KMS-11 (cell line): Measurements from ENCODE around the gene CD40LG.

ENCODE experiments used
- H2AFZ ChIP-seq: fragments of 200-600 bp; sonication (generic); 2 replicates; pipeline ENCODE4 v1.6.1; 2016; ENCODE audit warnings: antibody characterized with exemption, mixed run types, low read depth
- H3K27ac ChIP-seq: fragments of 200-600 bp; sonication (generic); 2 replicates; pipeline ENCODE4 v1.6.1; 2016; ENCODE audit warnings: mild to moderate bottlenecking, mixed run types
- H3K27me3 ChIP-seq: fragments of 200-600 bp; sonication (generic); 2 replicates; pipeline ENCODE4 v1.6.1; 2017; ENCODE audit warnings: mild to moderate bottlenecking, low read depth, mixed run types, moderate library complexity; ENCODE audit not compliant: insufficient read depth
- H3K36me3 ChIP-seq: fragments of 200-600 bp; sonication (generic); 2 replicates; pipeline ENCODE4 v1.6.1; 2017; ENCODE audit warnings: mild to moderate bottlenecking, mixed run types; ENCODE audit not compliant: insufficient read depth
- H3K4me1 ChIP-seq: fragments of 200-600 bp; sonication (generic); 2 replicates; pipeline ENCODE4 v1.6.1; 2016; ENCODE audit warnings: mild to moderate bottlenecking, low read depth, mixed run types; ENCODE audit not compliant: poor library complexity, severe bottlenecking
- H3K4me2 ChIP-seq: fragments of 200-600 bp; sonication (generic); 2 replicates; pipeline ENCODE4 v1.7.0; 2016; ENCODE audit warnings: mild to moderate bottlenecking, mixed run types
- H3K4me3 ChIP-seq: fragments of 200-600 bp; sonication (generic); IDR thresholded peaks from 2 replicates; pipeline ENCODE4 v1.6.1; 2017; ENCODE audit warnings: low read depth, low read length, mixed read lengths; ENCODE audit not compliant: insufficient read depth
- H3K79me2 ChIP-seq: fragments of 200-600 bp; sonication (generic); 2 replicates; pipeline ENCODE4 v1.6.1; 2016; ENCODE audit warnings: low read depth, mixed run types; ENCODE audit not compliant: insufficient read depth
- H3K9ac ChIP-seq: fragments of 200-600 bp; sonication (generic); 2 replicates; pipeline ENCODE4 v1.6.1; 2016; ENCODE audit warnings: mild to moderate bottlenecking, mixed run types
- H4K20me1 ChIP-seq: fragments of 200-600 bp; sonication (generic); 2 replicates; pipeline ENCODE4 v1.6.1; 2016; ENCODE audit warnings: mild to moderate bottlenecking, mixed run types; ENCODE audit not compliant: insufficient read depth
- TF ChIP-seq, protein P1 (sequence below): fragments of 200-600 bp; sonication (generic); conservative IDR thresholded peaks from 2 replicates; pipeline ENCODE4 v1.6.1; 2017; ENCODE audit warnings: low read depth, mild to moderate bottlenecking, antibody characterized with exemption, low read length, moderate library complexity, mixed read lengths

Gene CD40LG

DNA sequence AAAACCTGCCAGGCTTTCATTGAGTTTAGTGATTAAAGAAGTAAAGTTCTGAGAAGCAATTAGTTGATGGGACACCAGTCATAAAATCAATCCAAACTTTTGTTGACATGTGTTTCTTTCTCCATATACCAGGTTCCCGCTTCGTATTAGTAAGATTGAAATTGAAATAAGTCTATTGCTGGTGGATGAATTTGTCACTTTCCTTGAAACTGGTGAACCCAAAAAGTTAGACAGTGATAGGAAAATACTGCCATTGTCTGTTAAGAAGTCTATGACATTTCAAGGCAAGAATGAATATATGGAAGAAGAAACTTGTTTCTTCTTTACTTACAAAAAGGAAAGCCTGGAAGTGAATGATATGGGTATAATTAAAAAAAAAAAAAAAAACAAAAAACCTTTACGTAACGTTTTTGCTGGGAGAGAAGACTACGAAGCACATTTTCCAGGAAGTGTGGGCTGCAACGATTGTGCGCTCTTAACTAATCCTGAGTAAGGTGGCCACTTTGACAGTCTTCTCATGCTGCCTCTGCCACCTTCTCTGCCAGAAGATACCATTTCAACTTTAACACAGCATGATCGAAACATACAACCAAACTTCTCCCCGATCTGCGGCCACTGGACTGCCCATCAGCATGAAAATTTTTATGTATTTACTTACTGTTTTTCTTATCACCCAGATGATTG lies at the start of gene CD40LG:
TSS of gene CD40LG (plus strand) at position 482 of the 684 bp plus-strand sequence. CDS start at position 573, 91 bp downstream.
- Histone ChIP-seq H3K9ac (no peak within 1 kb of the TSS), H3K36me3 (no peaks in the 10 kb centered on the region), H3K4me3 (no peak within 1 kb of the TSS), H3K27ac (no peak within 1 kb of the TSS), H2AFZ (no peak within 1 kb of the TSS), H3K4me2 (no peak within 1 kb of the TSS), H3K79me2 (no peaks in the 10 kb centered on the region), H3K27me3 (no peaks in the 10 kb centered on the region), H3K4me1 (peaks cover 12% of the 10 kb centered on the region), H4K20me1 (no peaks in the 10 kb centered on the region)
- TF ChIP-seq, protein P1, sequence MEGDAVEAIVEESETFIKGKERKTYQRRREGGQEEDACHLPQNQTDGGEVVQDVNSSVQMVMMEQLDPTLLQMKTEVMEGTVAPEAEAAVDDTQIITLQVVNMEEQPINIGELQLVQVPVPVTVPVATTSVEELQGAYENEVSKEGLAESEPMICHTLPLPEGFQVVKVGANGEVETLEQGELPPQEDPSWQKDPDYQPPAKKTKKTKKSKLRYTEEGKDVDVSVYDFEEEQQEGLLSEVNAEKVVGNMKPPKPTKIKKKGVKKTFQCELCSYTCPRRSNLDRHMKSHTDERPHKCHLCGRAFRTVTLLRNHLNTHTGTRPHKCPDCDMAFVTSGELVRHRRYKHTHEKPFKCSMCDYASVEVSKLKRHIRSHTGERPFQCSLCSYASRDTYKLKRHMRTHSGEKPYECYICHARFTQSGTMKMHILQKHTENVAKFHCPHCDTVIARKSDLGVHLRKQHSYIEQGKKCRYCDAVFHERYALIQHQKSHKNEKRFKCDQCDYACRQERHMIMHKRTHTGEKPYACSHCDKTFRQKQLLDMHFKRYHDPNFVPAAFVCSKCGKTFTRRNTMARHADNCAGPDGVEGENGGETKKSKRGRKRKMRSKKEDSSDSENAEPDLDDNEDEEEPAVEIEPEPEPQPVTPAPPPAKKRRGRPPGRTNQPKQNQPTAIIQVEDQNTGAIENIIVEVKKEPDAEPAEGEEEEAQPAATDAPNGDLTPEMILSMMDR, result no peak

DNA sequence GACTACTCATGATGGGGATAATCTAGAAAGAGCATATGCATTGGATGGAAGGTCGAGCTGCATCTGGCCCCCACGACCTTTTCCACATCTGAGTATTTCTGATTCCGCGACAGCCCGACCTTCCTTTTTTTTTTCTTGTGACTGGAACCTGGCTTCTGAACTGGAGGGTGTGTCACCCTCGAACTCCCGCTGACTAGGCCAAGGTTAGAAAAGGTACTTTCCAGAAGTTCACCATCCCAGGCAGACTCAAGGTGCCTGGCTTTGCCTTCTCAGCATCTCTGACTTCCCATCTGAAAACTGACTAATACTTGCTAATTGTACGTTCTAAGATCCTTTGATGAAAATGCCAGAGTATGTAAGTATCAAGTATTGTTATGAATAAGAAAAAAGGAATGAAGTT lies 49.3 kb upstream of the CD40LG start:
- no peak overlapping the region for H3K4me3 ChIP-seq
- H3K27me3 ChIP-seq, result no peaks in the 10 kb centered on the region
- H3K27ac ChIP-seq, result peak overlapping the region; percentile 70
- H4K20me1 ChIP-seq, result no peaks in the 10 kb centered on the region
- H3K79me2 ChIP-seq, result no peaks in the 10 kb centered on the region
- 0 out of 2 replicates have a peak overlapping the region, but pooled peaks have one; percentile 19 for H3K9ac ChIP-seq
- H3K4me1 ChIP-seq, result peaks cover 35% of the 10 kb centered on the region
- no peaks in the 10 kb centered on the region for H3K36me3 ChIP-seq
- peak overlapping the region; percentile 66 for H3K4me2 ChIP-seq
- H2AFZ ChIP-seq, result peak overlapping the region; percentile 50; the same call in 1 of the 2 replicates
- TF ChIP-seq, protein P1, result no peak

DNA sequence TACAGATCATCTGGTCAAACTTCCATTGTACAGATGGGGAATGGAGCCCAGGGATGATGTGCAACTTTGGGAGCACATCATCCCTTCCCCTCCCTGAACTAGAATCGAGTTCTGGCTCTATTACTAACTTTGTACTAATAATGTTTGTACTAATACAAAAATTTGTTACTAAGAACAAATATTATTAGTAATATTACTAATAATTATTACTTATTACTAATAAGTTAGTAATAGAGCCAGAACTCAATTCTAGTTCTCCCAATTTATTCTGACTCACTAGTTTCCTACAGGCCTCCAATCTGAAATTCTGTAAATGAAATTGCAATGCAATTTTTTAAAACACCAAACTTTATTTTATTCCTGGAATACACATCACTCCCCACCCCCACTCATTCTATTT lies 47.9 kb upstream of the CD40LG start:
- no peak overlapping the region; the same call in 1 of the 2 replicates for H3K4me2 ChIP-seq
- H3K79me2 ChIP-seq, result no peaks in the 10 kb centered on the region
- peak overlapping the region; percentile 70; the same call in 1 of the 2 replicates for H3K27ac ChIP-seq
- no peak overlapping the region for H3K4me3 ChIP-seq
- no peaks in the 10 kb centered on the region for H3K36me3 ChIP-seq
- TF ChIP-seq, protein P1, result no peak
- peaks cover 35% of the 10 kb centered on the region for H3K4me1 ChIP-seq
- H4K20me1 ChIP-seq, result no peaks in the 10 kb centered on the region
- no peak overlapping the region for H3K9ac ChIP-seq
- H3K27me3 ChIP-seq, result no peaks in the 10 kb centered on the region
- H2AFZ ChIP-seq, result no peak overlapping the region

DNA sequence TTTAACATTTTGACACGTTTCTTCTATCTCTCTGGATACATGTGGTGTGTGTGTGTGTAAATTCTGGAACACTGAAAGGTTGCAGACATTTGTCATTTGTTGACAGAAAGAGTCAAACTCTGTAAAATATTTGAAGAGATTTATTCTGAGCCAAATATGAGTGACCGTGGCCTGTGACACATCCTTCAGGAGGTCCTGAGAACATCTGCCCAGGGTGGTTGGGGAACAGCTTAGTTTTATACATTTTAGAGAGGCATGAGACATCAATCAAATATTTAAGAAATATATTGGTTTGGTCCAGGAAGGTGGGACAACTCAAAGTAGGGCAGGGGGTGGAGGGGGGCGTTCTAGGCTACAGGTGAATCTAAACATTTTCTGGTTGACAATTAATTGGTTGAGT lies 40.7 kb upstream of the CD40LG start:
- Histone ChIP-seq H3K9ac (no peak overlapping the region), H4K20me1 (no peaks in the 10 kb centered on the region), H3K27ac (no peak overlapping the region), H3K79me2 (no peaks in the 10 kb centered on the region), H3K36me3 (no peaks in the 10 kb centered on the region), H3K4me1 (peaks cover 4% of the 10 kb centered on the region), H3K4me3 (no peak overlapping the region), H3K4me2 (no peak overlapping the region), H3K27me3 (no peaks in the 10 kb centered on the region), H2AFZ (no peak overlapping the region)
- TF ChIP-seq, protein P1, result no peak
